ENCODE results near the gene COL3A1.

Gene COL3A1

GRCh38 chr2:188974164-188974563 lies at the start of gene COL3A1:
COL3A1 (plus strand) TSS chr2:188974373; CDS start chr2:188974490, 117 bp downstream.
- DNase-seq, result no peak

GRCh38 chr2:188928643-188929042 lies 45.5 kb upstream of the COL3A1 start:
- DNase-seq, result no peak

GRCh38 chr2:188931361-188931760 lies 42.8 kb upstream of the COL3A1 start:
- no peak for DNase-seq

- DNase-seq, result no peak
Measured at GRCh38 chr2:188937228-188938220, 36.6 kb upstream of the COL3A1 start.

- no peak for DNase-seq
Measured at GRCh38 chr2:188940171-188940570, 34.0 kb upstream of the COL3A1 start.

- no peak for DNase-seq
Measured at GRCh38 chr2:188944442-188944841, 29.7 kb upstream of the COL3A1 start.

- no peak for DNase-seq
Measured at GRCh38 chr2:188949046-188949818, 24.9 kb upstream of the COL3A1 start.

GRCh38 chr2:188952901-188953300 lies 21.3 kb upstream of the COL3A1 start:
- no peak for DNase-seq

- DNase-seq, result no peak
Measured at GRCh38 chr2:188956290-188956689, 17.9 kb upstream of the COL3A1 start.

- DNase-seq, result no peak
Measured at GRCh38 chr2:188956961-188957360, 17.2 kb upstream of the COL3A1 start.

- DNase-seq, result no peak
Measured at GRCh38 chr2:188957646-188958045, 16.5 kb upstream of the COL3A1 start.

GRCh38 chr2:188963741-188964140 lies 10.4 kb upstream of the COL3A1 start:
- DNase-seq, result no peak

- no peak for DNase-seq
Measured at GRCh38 chr2:188964976-188965546, 9.1 kb upstream of the COL3A1 start.

GRCh38 chr2:188965563-188965962 lies 8.6 kb upstream of the COL3A1 start:
- DNase-seq, result no peak

GRCh38 chr2:188966079-188966571 lies 8.0 kb upstream of the COL3A1 start:
- no peak for DNase-seq

GRCh38 chr2:188966728-188967440 lies 7.3 kb upstream of the COL3A1 start:
- DNase-seq, result no peak

GRCh38 chr2:188969236-188969635 lies 4.9 kb upstream of the COL3A1 start:
- peak; percentile 74 for DNase-seq

GRCh38 chr2:188969651-188970050 lies 4.5 kb upstream of the COL3A1 start:
- DNase-seq, result no peak

- no peak for DNase-seq
Measured at GRCh38 chr2:188970211-188970610, 4.0 kb upstream of the COL3A1 start.

- DNase-seq, result no peak
Measured at GRCh38 chr2:188971432-188971861, 2.7 kb upstream of the COL3A1 start.

- no peak for DNase-seq
Measured at GRCh38 chr2:188973641-188974040, 532 bp upstream of the COL3A1 start.

- no peak for DNase-seq
Measured at GRCh38 chr2:188975497-188976102, 1.4 kb downstream of the COL3A1 start.

Measured in NCI-H226 (cell line).